ENCODE measurements around the gene GFRA3. TPM values are rescaled to one million over a fixed set of nuclear protein-coding genes. Genes with fewer than 3 reads are reported as not detected.

The GFRA3 gene
- total RNA-seq, 1 experiment from 2014 or later: 1.3 TPM

GRCh38 chr5:138315751-138316278 is 41.4 kb upstream of the GFRA3 start:
- POLR2A ChIA-PET: interaction anchor here (1.9 kb wide), 1 partner anchor 16 kb away, joined by 11 read pairs; the partner anchor contains the start of gene CDC25C
- DNase-seq (ENCODE audit: low spot score): no peak
- Mint-ChIP-seq H3K4me3 (no peak overlapping the region), H3K9me3 (no peaks in the 10 kb centered on the region), H3K27me3 (ENCODE audit: low read depth) (no peaks in the 10 kb centered on the region), H3K36me3 (peaks cover 33% of the 10 kb centered on the region), H3K4me1 (no peaks in the 10 kb centered on the region), H3K27ac (peak overlapping the region; percentile 32; the same call in 1 of the 2 replicates)
- TF ChIP-seq ZNF396 (CRISPR knock-in tag; IDR thresholded peaks at IDR 0.05; ENCODE audit: borderline replicate concordance): no peak
- TF ChIP-seq ATF1 (CRISPR knock-in tag; IDR thresholded peaks at IDR 0.05): no peak
- no peak for TF ChIP-seq IRF2 (CRISPR knock-in tag; IDR thresholded peaks at IDR 0.05; ENCODE audit: borderline replicate concordance, low read depth)
- TF ChIP-seq, protein P1, sequence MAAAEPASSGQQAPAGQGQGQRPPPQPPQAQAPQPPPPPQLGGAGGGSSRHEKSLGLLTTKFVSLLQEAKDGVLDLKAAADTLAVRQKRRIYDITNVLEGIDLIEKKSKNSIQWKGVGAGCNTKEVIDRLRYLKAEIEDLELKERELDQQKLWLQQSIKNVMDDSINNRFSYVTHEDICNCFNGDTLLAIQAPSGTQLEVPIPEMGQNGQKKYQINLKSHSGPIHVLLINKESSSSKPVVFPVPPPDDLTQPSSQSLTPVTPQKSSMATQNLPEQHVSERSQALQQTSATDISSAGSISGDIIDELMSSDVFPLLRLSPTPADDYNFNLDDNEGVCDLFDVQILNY (CRISPR knock-in tag; IDR thresholded peaks at IDR 0.05): no peak
- TF ChIP-seq CREM (CRISPR knock-in tag; IDR thresholded peaks at IDR 0.05): no peak
- TF ChIP-seq SP1 (CRISPR knock-in tag; conservative IDR thresholded peaks at IDR 0.05): no peak
- TF ChIP-seq ZNF671 (CRISPR knock-in tag; IDR thresholded peaks at IDR 0.05): no peak
- TF ChIP-seq HMGXB4 (CRISPR knock-in tag; IDR thresholded peaks at IDR 0.05): no peak
- no peak for TF ChIP-seq NFATC4 (CRISPR knock-in tag; IDR thresholded peaks at IDR 0.05)
- TF ChIP-seq, protein P2, sequence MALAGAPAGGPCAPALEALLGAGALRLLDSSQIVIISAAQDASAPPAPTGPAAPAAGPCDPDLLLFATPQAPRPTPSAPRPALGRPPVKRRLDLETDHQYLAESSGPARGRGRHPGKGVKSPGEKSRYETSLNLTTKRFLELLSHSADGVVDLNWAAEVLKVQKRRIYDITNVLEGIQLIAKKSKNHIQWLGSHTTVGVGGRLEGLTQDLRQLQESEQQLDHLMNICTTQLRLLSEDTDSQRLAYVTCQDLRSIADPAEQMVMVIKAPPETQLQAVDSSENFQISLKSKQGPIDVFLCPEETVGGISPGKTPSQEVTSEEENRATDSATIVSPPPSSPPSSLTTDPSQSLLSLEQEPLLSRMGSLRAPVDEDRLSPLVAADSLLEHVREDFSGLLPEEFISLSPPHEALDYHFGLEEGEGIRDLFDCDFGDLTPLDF (CRISPR knock-in tag; IDR thresholded peaks at IDR 0.05): no peak
- TF ChIP-seq, protein P3, sequence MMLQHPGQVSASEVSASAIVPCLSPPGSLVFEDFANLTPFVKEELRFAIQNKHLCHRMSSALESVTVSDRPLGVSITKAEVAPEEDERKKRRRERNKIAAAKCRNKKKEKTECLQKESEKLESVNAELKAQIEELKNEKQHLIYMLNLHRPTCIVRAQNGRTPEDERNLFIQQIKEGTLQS (CRISPR knock-in tag; conservative IDR thresholded peaks at IDR 0.05): no peak
- no peak for TF ChIP-seq MXD4 (CRISPR knock-in tag; IDR thresholded peaks at IDR 0.05; ENCODE audit: borderline replicate concordance)
- no peak for TF ChIP-seq NR3C1 (CRISPR knock-in tag; conservative IDR thresholded peaks at IDR 0.05; ENCODE audit: low read depth)
- TF ChIP-seq GRHL2 (CRISPR knock-in tag; IDR thresholded peaks at IDR 0.05; ENCODE audit: insufficient replicate concordance, severe bottlenecking): no peak
- no peak for TF ChIP-seq ARID4B (CRISPR knock-in tag; IDR thresholded peaks at IDR 0.05; ENCODE audit: borderline replicate concordance)
- TF ChIP-seq PRRX2 (CRISPR knock-in tag; IDR thresholded peaks at IDR 0.05): no peak
- TF ChIP-seq, protein P4, sequence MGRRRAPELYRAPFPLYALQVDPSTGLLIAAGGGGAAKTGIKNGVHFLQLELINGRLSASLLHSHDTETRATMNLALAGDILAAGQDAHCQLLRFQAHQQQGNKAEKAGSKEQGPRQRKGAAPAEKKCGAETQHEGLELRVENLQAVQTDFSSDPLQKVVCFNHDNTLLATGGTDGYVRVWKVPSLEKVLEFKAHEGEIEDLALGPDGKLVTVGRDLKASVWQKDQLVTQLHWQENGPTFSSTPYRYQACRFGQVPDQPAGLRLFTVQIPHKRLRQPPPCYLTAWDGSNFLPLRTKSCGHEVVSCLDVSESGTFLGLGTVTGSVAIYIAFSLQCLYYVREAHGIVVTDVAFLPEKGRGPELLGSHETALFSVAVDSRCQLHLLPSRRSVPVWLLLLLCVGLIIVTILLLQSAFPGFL (CRISPR knock-in tag; IDR thresholded peaks at IDR 0.05; ENCODE audit: borderline replicate concordance): no peak
- TF ChIP-seq, protein P5, sequence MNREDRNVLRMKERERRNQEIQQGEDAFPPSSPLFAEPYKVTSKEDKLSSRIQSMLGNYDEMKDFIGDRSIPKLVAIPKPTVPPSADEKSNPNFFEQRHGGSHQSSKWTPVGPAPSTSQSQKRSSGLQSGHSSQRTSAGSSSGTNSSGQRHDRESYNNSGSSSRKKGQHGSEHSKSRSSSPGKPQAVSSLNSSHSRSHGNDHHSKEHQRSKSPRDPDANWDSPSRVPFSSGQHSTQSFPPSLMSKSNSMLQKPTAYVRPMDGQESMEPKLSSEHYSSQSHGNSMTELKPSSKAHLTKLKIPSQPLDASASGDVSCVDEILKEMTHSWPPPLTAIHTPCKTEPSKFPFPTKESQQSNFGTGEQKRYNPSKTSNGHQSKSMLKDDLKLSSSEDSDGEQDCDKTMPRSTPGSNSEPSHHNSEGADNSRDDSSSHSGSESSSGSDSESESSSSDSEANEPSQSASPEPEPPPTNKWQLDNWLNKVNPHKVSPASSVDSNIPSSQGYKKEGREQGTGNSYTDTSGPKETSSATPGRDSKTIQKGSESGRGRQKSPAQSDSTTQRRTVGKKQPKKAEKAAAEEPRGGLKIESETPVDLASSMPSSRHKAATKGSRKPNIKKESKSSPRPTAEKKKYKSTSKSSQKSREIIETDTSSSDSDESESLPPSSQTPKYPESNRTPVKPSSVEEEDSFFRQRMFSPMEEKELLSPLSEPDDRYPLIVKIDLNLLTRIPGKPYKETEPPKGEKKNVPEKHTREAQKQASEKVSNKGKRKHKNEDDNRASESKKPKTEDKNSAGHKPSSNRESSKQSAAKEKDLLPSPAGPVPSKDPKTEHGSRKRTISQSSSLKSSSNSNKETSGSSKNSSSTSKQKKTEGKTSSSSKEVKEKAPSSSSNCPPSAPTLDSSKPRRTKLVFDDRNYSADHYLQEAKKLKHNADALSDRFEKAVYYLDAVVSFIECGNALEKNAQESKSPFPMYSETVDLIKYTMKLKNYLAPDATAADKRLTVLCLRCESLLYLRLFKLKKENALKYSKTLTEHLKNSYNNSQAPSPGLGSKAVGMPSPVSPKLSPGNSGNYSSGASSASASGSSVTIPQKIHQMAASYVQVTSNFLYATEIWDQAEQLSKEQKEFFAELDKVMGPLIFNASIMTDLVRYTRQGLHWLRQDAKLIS (CRISPR knock-in tag; IDR thresholded peaks at IDR 0.05; ENCODE audit: borderline replicate concordance): no peak
- TF ChIP-seq AR (CRISPR knock-in tag; IDR thresholded peaks at IDR 0.05): no peak
- CTCF ChIA-PET: no interaction called here
- no peak for ATAC-seq

Data from WTC11 (cell line).